Keratinocyte (primary cell): ENCODE results near the gene INSR. TPM values are rescaled to one million over a fixed set of nuclear protein-coding genes. Genes with fewer than 3 reads are reported as not detected.

Experiments
- DNase-seq: peaks from one replicate; pipeline ENCODE4 v3.0.0-alpha.2; 2011; ENCODE audit warnings: low read depth, missing footprints, low spot score
- FAIRE-seq: peaks from 2 replicates; lab custom pipeline; 2011; peaks lifted over from hg19 to GRCh38; lab: Jason Lieb, UNC
- H2AFZ ChIP-seq: 2 replicates; pipeline ENCODE4 v1.6.0; 2012; ENCODE audit warnings: low read length, control low read depth, inconsistent platforms; ENCODE audit not compliant: control insufficient read depth
- H3K27ac ChIP-seq: 2 replicates; pipeline ENCODE4 v1.5.1; 2011; ENCODE audit warnings: low read length; ENCODE audit not compliant: control insufficient read depth, insufficient read depth
- H3K27me3 ChIP-seq: 3 replicates; pipeline ENCODE4 v1.6.0; 2011; ENCODE audit warnings: low read length; ENCODE audit not compliant: control insufficient read depth, insufficient read depth; ENCODE audit errors: extremely low read depth
- H3K36me3 ChIP-seq, 2 experiments: 2 replicates in 1 of 2; 3 replicates in 1 of 2; pipeline ENCODE4 v1.5.1; 2011; ENCODE audit warnings: low read length in 2 of 2, mild to moderate bottlenecking in 1 of 2; ENCODE audit not compliant: control insufficient read depth in 2 of 2, insufficient read depth in 2 of 2; ENCODE audit errors: extremely low read depth in 1 of 2
- H3K4me1 ChIP-seq: 3 replicates; pipeline ENCODE4 v1.5.1; 2011; ENCODE audit warnings: low read length; ENCODE audit not compliant: control insufficient read depth, insufficient read depth; ENCODE audit errors: extremely low read depth
- H3K4me2 ChIP-seq: 3 replicates; pipeline ENCODE4 v1.6.0; 2011; ENCODE audit warnings: low read depth, low read length; ENCODE audit not compliant: control insufficient read depth, insufficient read depth; ENCODE audit errors: extremely low read depth
- H3K4me3 ChIP-seq, 3 experiments: fragments of 200-600 bp in 1 of 3; sonication (generic) in 1 of 3; 2 replicates in 2 of 3; 3 replicates in 1 of 3; pipeline ENCODE4 v1.5.1; 2011 to 2016; ENCODE audit warnings: low read length in 3 of 3, mild to moderate bottlenecking in 3 of 3, control low read depth in 2 of 3, inconsistent platforms in 1 of 3, low read depth in 1 of 3, mixed read lengths in 1 of 3, mixed run types in 1 of 3, moderate library complexity in 1 of 3; ENCODE audit not compliant: control insufficient read depth in 2 of 3, insufficient read depth in 2 of 3; ENCODE audit errors: extremely low read depth in 1 of 3
- H3K79me2 ChIP-seq: 2 replicates; pipeline ENCODE4 v1.6.0; 2012; ENCODE audit warnings: low read length; ENCODE audit not compliant: control insufficient read depth, insufficient read depth
- H3K9ac ChIP-seq: 3 replicates; pipeline ENCODE4 v1.6.0; 2011; ENCODE audit warnings: low read length; ENCODE audit not compliant: control insufficient read depth, insufficient read depth; ENCODE audit errors: extremely low read depth
- H3K9me1 ChIP-seq: 3 replicates; pipeline ENCODE4 v1.6.0; 2011; ENCODE audit warnings: low read length; ENCODE audit not compliant: control insufficient read depth, insufficient read depth; ENCODE audit errors: extremely low read depth
- H3K9me3 ChIP-seq: 2 replicates; pipeline ENCODE4 v1.5.1; 2012; ENCODE audit warnings: low read depth, low read length; ENCODE audit not compliant: control insufficient read depth
- H4K20me1 ChIP-seq: 3 replicates; pipeline ENCODE4 v1.6.0; 2011; ENCODE audit warnings: low read length; ENCODE audit not compliant: control insufficient read depth, insufficient read depth; ENCODE audit errors: extremely low read depth
- CTCF ChIP-seq, 3 experiments: IDR thresholded peaks in 1 of 3; conservative IDR thresholded peaks in 1 of 3; optimal IDR thresholded peaks in 1 of 3; 2 replicates in 2 of 3; 3 replicates in 1 of 3; pipeline versions ENCODE3 to v1.5.1; 2011; ENCODE audit warnings: low read length in 3 of 3, mild to moderate bottlenecking in 3 of 3, moderate library complexity in 2 of 3, control low read depth in 1 of 3, inconsistent platforms in 1 of 3; ENCODE audit not compliant: insufficient read depth in 2 of 3; ENCODE audit errors: extremely low read depth in 1 of 3
- EZH2 ChIP-seq: IDR thresholded peaks from one replicate; pipeline ENCODE4 v1.6.1; 2012; ENCODE audit warnings: inconsistent platforms, mild to moderate bottlenecking, low read length, moderate library complexity
- dilution Hi-C: fragments of 300-500 bp; cut with MboI; formaldehyde crosslinking; loops from one replicate; pipeline ENCODE4 v1.7.0; 2020; ENCODE audit warnings: low sequenced_read_pairs; ENCODE audit not compliant: extremely low pct_ligation_motif_present
- polyA plus RNA-seq, 5 experiments: library from polyadenylated mRNA; depleted of rRNA in 3 of 5; stranded (reverse) in 3 of 5; stranded (forward) in 1 of 5; unstranded in 1 of 5; fragments of >200 nt; gene quantifications; 1 replicate in 1 of 5; 2 replicates in 3 of 5; 3 replicates in 1 of 5; pipeline versions ENCODE4 v1.2.1 to v1.2.3, GENCODE V29; 2011 to 2012; ENCODE audit warnings: missing spikeins in 2 of 5, low read depth in 1 of 5, low replicate concordance in 1 of 5

Gene INSR
- polyA plus RNA-seq, 1 donor (not counting 4 experiments of a cell fraction or from before 2014, with no cell fraction given) = 1.2 TPM

- H3K79me2 ChIP-seq = no peaks in the 10 kb centered on the region
- peaks cover 8% of the 10 kb centered on the region for H3K4me1 ChIP-seq
- no peaks in the 10 kb centered on the region for H3K36me3 ChIP-seq
- H4K20me1 ChIP-seq = no peaks in the 10 kb centered on the region
- peak overlapping the region; percentile 82 for H3K4me2 ChIP-seq
- H3K27me3 ChIP-seq = no peaks in the 10 kb centered on the region
- H3K9ac ChIP-seq = no peak overlapping the region
- DNase-seq (no peak), FAIRE-seq (no peak)
- no peak for TF ChIP-seq EZH2
- no peak for TF ChIP-seq CTCF (optimal IDR thresholded peaks at IDR 0.05 in 1 of 3, IDR thresholded peaks at IDR 0.05 in 1 of 3, conservative IDR thresholded peaks at IDR 0.05 in 1 of 3; ENCODE audit: extremely low read depth in 1 of 3, insufficient read depth in 2 of 3, low read length in 3 of 3)
- peak overlapping the region in 1 of 3 experiments; percentile 38 for H3K4me3 ChIP-seq
- H3K9me1 ChIP-seq = no peaks in the 10 kb centered on the region
- H3K27ac ChIP-seq = no peak overlapping the region
- H2AFZ ChIP-seq = peak overlapping the region; percentile 73
- dilution Hi-C loops = no loop called here
- no peaks in the 10 kb centered on the region for H3K9me3 ChIP-seq
Observed at GRCh38 chr19:7196763-7197118, 97.5 kb downstream of the INSR start.

GRCh38 chr19:7195046-7195445 lies 99.2 kb downstream of the INSR start:
- TF ChIP-seq CTCF (optimal IDR thresholded peaks at IDR 0.05 in 1 of 3, IDR thresholded peaks at IDR 0.05 in 1 of 3, conservative IDR thresholded peaks at IDR 0.05 in 1 of 3; ENCODE audit: extremely low read depth in 1 of 3, insufficient read depth in 2 of 3, low read length in 3 of 3) (no peak), EZH2 (no peak)
- Histone ChIP-seq H3K27me3 (no peaks in the 10 kb centered on the region), H3K4me3 (no peak overlapping the region), H4K20me1 (no peaks in the 10 kb centered on the region), H2AFZ (no peak overlapping the region), H3K4me2 (no peak overlapping the region), H3K9me1 (no peaks in the 10 kb centered on the region), H3K9ac (no peak overlapping the region), H3K27ac (no peak overlapping the region), H3K9me3 (no peaks in the 10 kb centered on the region), H3K36me3 (no peaks in the 10 kb centered on the region), H3K4me1 (peaks cover 8% of the 10 kb centered on the region), H3K79me2 (no peaks in the 10 kb centered on the region)
- FAIRE-seq (no peak), DNase-seq (no peak)
- dilution Hi-C loops = no loop called here
